GM12878 (cell line): ENCODE measurements around the gene VTA1. TPM values are rescaled to one million over a fixed set of nuclear protein-coding genes. Genes with fewer than 3 reads are reported as not detected.

ENCODE experiments used
- ATAC-seq: fragments of 200-7000 bp; cut with Tn5 transposase; 3 replicates; pipeline ENCODE4 v1.9.1; 2020; ENCODE audit warnings: mild to moderate bottlenecking, moderate library complexity
- BruUV-seq: library from RNA; stranded (reverse); fragments of 400-500 nt; replicated peaks from 2 replicates; lab custom pipeline; 2021; lab: Mats Ljungman, UMichigan
- CTCF ChIA-PET: fragments of 300-600 bp; sonication (Branson Sonifier 250); formaldehyde crosslinking; extraction: SDS; loops from one replicate; lab custom pipeline; 2021; ENCODE audit warnings: inconsistent platforms; lab: Yijun Ruan, JAX
- POLR2A ChIA-PET: fragments of 350-600 bp; formaldehyde crosslinking; extraction: SDS; loops from one replicate; lab custom pipeline; 2021; ENCODE audit warnings: inconsistent platforms; lab: Charles Lee
- RAD21 ChIA-PET: fragments of 300-600 bp; sonication (Branson Sonifier 250); formaldehyde crosslinking; loops from one replicate; lab custom pipeline; 2023; ENCODE audit warnings: antibody characterized with exemption; ENCODE audit not compliant: unreplicated experiment; lab: Charles Lee
- SMC1A ChIA-PET: fragments of 300-600 bp; sonication (Branson Sonifier 250); formaldehyde crosslinking; loops from one replicate; lab custom pipeline; 2023; ENCODE audit not compliant: unreplicated experiment, uncharacterized antibody; lab: Charles Lee
- DNase-seq: peaks from one replicate; pipeline ENCODE4 v3.0.0-alpha.2; 2011; ENCODE audit warnings: low read depth, low spot score
- FAIRE-seq: peaks from 3 replicates; lab custom pipeline; 2011; peaks lifted over from hg19 to GRCh38; lab: Jason Lieb, UNC
- H2AFZ ChIP-seq: 2 replicates; pipeline ENCODE4 v1.6.0; 2011; ENCODE audit warnings: low read depth, low read length, control low read depth; ENCODE audit not compliant: control insufficient read depth
- H3K27ac ChIP-seq: 2 replicates; pipeline ENCODE4 v1.5.1; 2011; ENCODE audit warnings: control low read depth; ENCODE audit not compliant: control insufficient read depth, insufficient read depth
- H3K27me3 ChIP-seq, 2 experiments: replicated peaks in 1 of 2; 2 replicates each; pipeline versions ENCODE4 v1.6.0 to v1.6.1; 2011; ENCODE audit warnings: low read length in 1 of 2; ENCODE audit not compliant: control insufficient read depth in 2 of 2, insufficient read depth in 2 of 2
- H3K36me3 ChIP-seq, 2 experiments: 2 replicates each; pipeline ENCODE4 v1.5.1; 2011; ENCODE audit warnings: low read length in 1 of 2; ENCODE audit not compliant: control insufficient read depth in 2 of 2, insufficient read depth in 2 of 2
- H3K4me1 ChIP-seq: 2 replicates; pipeline ENCODE4 v1.6.1; 2011; ENCODE audit warnings: mild to moderate bottlenecking, low read length, moderate library complexity, mixed read lengths; ENCODE audit not compliant: control insufficient read depth, insufficient read depth
- H3K4me2 ChIP-seq: 2 replicates; pipeline ENCODE4 v1.6.0; 2011; ENCODE audit warnings: control low read depth; ENCODE audit not compliant: control insufficient read depth, insufficient read depth
- H3K4me3 ChIP-seq: fragments of 200-600 bp; sonication (generic); 2 replicates; pipeline ENCODE4 v1.5.1; 2016
- H3K79me2 ChIP-seq: 2 replicates; pipeline ENCODE4 v1.6.0; 2011; ENCODE audit warnings: low read length; ENCODE audit not compliant: control insufficient read depth, insufficient read depth
- H3K9ac ChIP-seq: 2 replicates; pipeline ENCODE4 v1.8.0; 2011; ENCODE audit warnings: low read length, control low read depth, mixed read lengths; ENCODE audit not compliant: control insufficient read depth, insufficient read depth
- H3K9me3 ChIP-seq: replicated peaks from 3 replicates; pipeline ENCODE4 v1.5.1; 2011; ENCODE audit warnings: mild to moderate bottlenecking, low read length; ENCODE audit not compliant: control insufficient read depth, insufficient read depth
- H4K20me1 ChIP-seq: 2 replicates; pipeline ENCODE4 v1.6.0; 2011; ENCODE audit not compliant: control insufficient read depth, insufficient read depth
- BACH1 ChIP-seq: fragments of 450-650 bp; IDR thresholded peaks from 2 replicates; pipeline ENCODE4 v1.6.1; 2017; ENCODE audit warnings: mild to moderate bottlenecking, borderline replicate concordance
- BHLHE40 ChIP-seq, 2 experiments: fragments of 450-650 bp in 1 of 2; IDR thresholded peaks; 2 replicates each; pipeline ENCODE4 v1.6.1; 2011 to 2017; ENCODE audit warnings: low read depth in 2 of 2, borderline replicate concordance in 1 of 2, improper control_type of control experiment in 1 of 2, low read length in 1 of 2, mild to moderate bottlenecking in 1 of 2
- CBX3 ChIP-seq: fragments of 200-600 bp; sonication (generic); IDR thresholded peaks from 2 replicates; pipeline ENCODE4 v1.6.1; 2016; ENCODE audit warnings: low read depth, borderline replicate concordance
- MXI1 ChIP-seq: fragments of 150-350 bp; IDR thresholded peaks from 2 replicates; pipeline ENCODE4 v1.6.1; 2011; ENCODE audit warnings: low read depth, mild to moderate bottlenecking, inconsistent platforms, low read length, improper control_type of control experiment
- MYC ChIP-seq: IDR thresholded peaks from 2 replicates; pipeline ENCODE4 v1.6.1; 2011; ENCODE audit warnings: mild to moderate bottlenecking, low read length, moderate library complexity, inconsistent platforms; ENCODE audit not compliant: insufficient read depth, insufficient replicate concordance, insufficient read length, severe bottlenecking
- NFXL1 ChIP-seq: fragments of 450-650 bp; IDR thresholded peaks from 2 replicates; pipeline ENCODE4 v1.6.1; 2017; ENCODE audit warnings: antibody characterized with exemption, mild to moderate bottlenecking, borderline replicate concordance
- NFYA ChIP-seq: IDR thresholded peaks from 2 replicates; pipeline ENCODE4 v1.6.1; 2011; ENCODE audit warnings: low read depth, mild to moderate bottlenecking, low read length, improper control_type of control experiment, borderline replicate concordance
- NR2C1 ChIP-seq: fragments of 450-650 bp; IDR thresholded peaks from 2 replicates; pipeline ENCODE4 v1.6.1; 2017; ENCODE audit warnings: antibody characterized with exemption, mild to moderate bottlenecking, moderate library complexity
- POLR2A ChIP-seq: IDR thresholded peaks from 2 replicates; pipeline ENCODE4 v1.6.1; 2011; ENCODE audit warnings: low read depth, mild to moderate bottlenecking, low read length
- SUPT20H ChIP-seq: IDR thresholded peaks from 2 replicates; pipeline ENCODE4 v1.6.1; 2011; ENCODE audit warnings: low read depth, mild to moderate bottlenecking, low read length, moderate library complexity, borderline replicate concordance; ENCODE audit not compliant: control insufficient read depth
- TCF3 ChIP-seq: IDR thresholded peaks from 2 replicates; pipeline ENCODE4 v1.6.1; 2012; ENCODE audit warnings: low read depth, mild to moderate bottlenecking, low read length, borderline replicate concordance; ENCODE audit not compliant: insufficient read depth
- WGBS: methylation state at CpG from one replicate; pipeline ENCODE4 v1.1.6; 2016; ENCODE audit warnings: low lambda C conversion rate; ENCODE audit not compliant: insufficient replicate concordance, insufficient coverage; ENCODE audit errors: missing lambda C conversion rate; 5-methylcytosine and 5-hydroxymethylcytosine counted together
- in situ Hi-C: fragments of 300-500 bp; cut with MboI; formaldehyde crosslinking; loops from 9 replicates; pipeline ENCODE4 v1.14.3; 2018; ENCODE audit warnings: mixed read lengths
- intact Hi-C: fragments of 100-400 bp; cut with micrococcal nuclease; formaldehyde crosslinking; loops from one replicate; pipeline ENCODE4 v1.14.2; 2022; ENCODE audit not compliant: unreplicated experiment
- polyA plus RNA-seq, 11 experiments: library from polyadenylated mRNA; depleted of rRNA in 4 of 11; unstranded in 6 of 11; stranded (reverse) in 5 of 11; fragments of >200 nt; fragmentation: Nextera tagmentation in 4 of 11; fragmentation: Illumina TruSeq in 1 of 11; extraction: Ambion mirVana in 4 of 11; extraction: Trizol in 1 of 11; gene quantifications; 1 replicate in 1 of 11; 2 replicates in 10 of 11; pipeline versions ENCODE4 v1.2.1 to v1.2.3, GENCODE V29; 2011 to 2016; ENCODE audit warnings: inconsistent platforms in 2 of 11, missing spikeins in 2 of 11, low read depth in 1 of 11
- total RNA-seq, 4 experiments: library from RNA; depleted of rRNA in 3 of 4; stranded (reverse); fragments of >200 nt in 3 of 4; fragmentation: Illumina TruSeq in 1 of 4; extraction: Trizol in 1 of 4; gene quantifications; 2 replicates each; pipeline versions ENCODE4 v1.2.1 to v1.2.3, GENCODE V29; 2013 to 2021
- TF ChIP-seq, protein P1 (sequence below): IDR thresholded peaks from 2 replicates; pipeline ENCODE4 v1.6.1; 2012; ENCODE audit warnings: low read depth, low read length, improper control_type of control experiment
- TF ChIP-seq, protein P2 (sequence below): fragments of 450-650 bp; IDR thresholded peaks from 2 replicates; pipeline ENCODE4 v1.6.1; 2017; ENCODE audit warnings: low read depth, mild to moderate bottlenecking, moderate library complexity
- TF ChIP-seq, protein P3 (sequence below): fragments of 450-650 bp; conservative IDR thresholded peaks from 2 replicates; pipeline ENCODE4 v1.6.1; 2017; ENCODE audit warnings: mild to moderate bottlenecking, moderate library complexity
- TF ChIP-seq, protein P4 (sequence below): fragments of 450-650 bp; IDR thresholded peaks from 2 replicates; pipeline ENCODE4 v1.6.1; 2017; ENCODE audit warnings: mild to moderate bottlenecking

VTA1 gene
- total and polyA plus RNA-seq, 10 of the 15 experiments (the other 5 are each of a cell fraction or from before 2014, with no cell fraction given), result 48.3 to 126 (median 90.7) TPM

DNA sequence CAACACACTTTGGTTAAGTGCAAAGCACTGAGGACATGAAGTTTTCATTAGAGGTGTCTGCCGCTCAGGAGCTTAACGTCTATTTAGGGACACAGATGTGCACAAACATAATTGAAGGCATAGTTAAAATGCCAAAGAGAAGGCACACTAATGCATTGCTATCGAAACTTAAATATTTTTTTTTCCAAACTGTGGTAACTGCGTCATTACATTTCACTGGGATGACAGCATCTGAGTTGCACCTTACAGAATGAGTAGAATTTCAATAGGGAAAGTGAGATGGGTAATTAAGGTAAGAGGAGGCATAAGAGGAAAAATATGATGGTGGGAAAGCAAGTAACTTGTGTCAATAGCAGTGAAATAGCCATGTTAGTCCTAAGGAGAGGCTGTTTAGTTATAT is 79.7 kb downstream of the VTA1 start:
- Histone ChIP-seq H3K27ac (no peak overlapping the region), H3K4me2 (no peak overlapping the region), H3K27me3 (no peaks in the 10 kb centered on the region), H2AFZ (no peak overlapping the region), H3K9ac (no peak overlapping the region), H3K4me1 (no peaks in the 10 kb centered on the region), H3K9me3 (no peaks in the 10 kb centered on the region), H3K4me3 (no peak overlapping the region), H4K20me1 (no peaks in the 10 kb centered on the region), H3K79me2 (no peaks in the 10 kb centered on the region), H3K36me3 (no peaks in the 10 kb centered on the region)
- FAIRE-seq (no peak), ATAC-seq (no peak), DNase-seq (no peak)
- ChIA-PET RAD21 (no interaction called here), SMC1A (no interaction called here), CTCF (interaction anchor here (1.0 to 1.1 kb wide), 2 partner anchors 80 to 248 kb away, joined by 3 read pairs; partner anchors contain the start of gene NMBR), POLR2A (no interaction called here)
- no TSS peak for BruUV-seq
- in situ Hi-C loops, result no loop called here
- WGBS, result 60% methylated on average over 4 of the region's 4 CpGs
- intact Hi-C loops, result no loop called here
- TF ChIP-seq NFYA (no peak), POLR2A (no peak), BACH1 (no peak), BHLHE40 (IDR thresholded peaks at IDR 0.05; ENCODE audit: borderline replicate concordance in 1 of 2, low read depth in 2 of 2, low read length in 1 of 2) (no peak), MXI1 (no peak), NR2C1 (no peak), NFXL1 (no peak), TCF3 (no peak), CBX3 (no peak), SUPT20H (no peak), MYC (no peak)
- TF ChIP-seq, protein P1, sequence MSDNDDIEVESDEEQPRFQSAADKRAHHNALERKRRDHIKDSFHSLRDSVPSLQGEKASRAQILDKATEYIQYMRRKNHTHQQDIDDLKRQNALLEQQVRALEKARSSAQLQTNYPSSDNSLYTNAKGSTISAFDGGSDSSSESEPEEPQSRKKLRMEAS, result no peak
- TF ChIP-seq, protein P2, sequence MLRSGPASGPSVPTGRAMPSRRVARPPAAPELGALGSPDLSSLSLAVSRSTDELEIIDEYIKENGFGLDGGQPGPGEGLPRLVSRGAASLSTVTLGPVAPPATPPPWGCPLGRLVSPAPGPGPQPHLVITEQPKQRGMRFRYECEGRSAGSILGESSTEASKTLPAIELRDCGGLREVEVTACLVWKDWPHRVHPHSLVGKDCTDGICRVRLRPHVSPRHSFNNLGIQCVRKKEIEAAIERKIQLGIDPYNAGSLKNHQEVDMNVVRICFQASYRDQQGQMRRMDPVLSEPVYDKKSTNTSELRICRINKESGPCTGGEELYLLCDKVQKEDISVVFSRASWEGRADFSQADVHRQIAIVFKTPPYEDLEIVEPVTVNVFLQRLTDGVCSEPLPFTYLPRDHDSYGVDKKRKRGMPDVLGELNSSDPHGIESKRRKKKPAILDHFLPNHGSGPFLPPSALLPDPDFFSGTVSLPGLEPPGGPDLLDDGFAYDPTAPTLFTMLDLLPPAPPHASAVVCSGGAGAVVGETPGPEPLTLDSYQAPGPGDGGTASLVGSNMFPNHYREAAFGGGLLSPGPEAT, result no peak
- TF ChIP-seq, protein P3, sequence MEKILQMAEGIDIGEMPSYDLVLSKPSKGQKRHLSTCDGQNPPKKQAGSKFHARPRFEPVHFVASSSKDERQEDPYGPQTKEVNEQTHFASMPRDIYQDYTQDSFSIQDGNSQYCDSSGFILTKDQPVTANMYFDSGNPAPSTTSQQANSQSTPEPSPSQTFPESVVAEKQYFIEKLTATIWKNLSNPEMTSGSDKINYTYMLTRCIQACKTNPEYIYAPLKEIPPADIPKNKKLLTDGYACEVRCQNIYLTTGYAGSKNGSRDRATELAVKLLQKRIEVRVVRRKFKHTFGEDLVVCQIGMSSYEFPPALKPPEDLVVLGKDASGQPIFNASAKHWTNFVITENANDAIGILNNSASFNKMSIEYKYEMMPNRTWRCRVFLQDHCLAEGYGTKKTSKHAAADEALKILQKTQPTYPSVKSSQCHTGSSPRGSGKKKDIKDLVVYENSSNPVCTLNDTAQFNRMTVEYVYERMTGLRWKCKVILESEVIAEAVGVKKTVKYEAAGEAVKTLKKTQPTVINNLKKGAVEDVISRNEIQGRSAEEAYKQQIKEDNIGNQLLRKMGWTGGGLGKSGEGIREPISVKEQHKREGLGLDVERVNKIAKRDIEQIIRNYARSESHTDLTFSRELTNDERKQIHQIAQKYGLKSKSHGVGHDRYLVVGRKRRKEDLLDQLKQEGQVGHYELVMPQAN, result no peak
- TF ChIP-seq, protein P4, sequence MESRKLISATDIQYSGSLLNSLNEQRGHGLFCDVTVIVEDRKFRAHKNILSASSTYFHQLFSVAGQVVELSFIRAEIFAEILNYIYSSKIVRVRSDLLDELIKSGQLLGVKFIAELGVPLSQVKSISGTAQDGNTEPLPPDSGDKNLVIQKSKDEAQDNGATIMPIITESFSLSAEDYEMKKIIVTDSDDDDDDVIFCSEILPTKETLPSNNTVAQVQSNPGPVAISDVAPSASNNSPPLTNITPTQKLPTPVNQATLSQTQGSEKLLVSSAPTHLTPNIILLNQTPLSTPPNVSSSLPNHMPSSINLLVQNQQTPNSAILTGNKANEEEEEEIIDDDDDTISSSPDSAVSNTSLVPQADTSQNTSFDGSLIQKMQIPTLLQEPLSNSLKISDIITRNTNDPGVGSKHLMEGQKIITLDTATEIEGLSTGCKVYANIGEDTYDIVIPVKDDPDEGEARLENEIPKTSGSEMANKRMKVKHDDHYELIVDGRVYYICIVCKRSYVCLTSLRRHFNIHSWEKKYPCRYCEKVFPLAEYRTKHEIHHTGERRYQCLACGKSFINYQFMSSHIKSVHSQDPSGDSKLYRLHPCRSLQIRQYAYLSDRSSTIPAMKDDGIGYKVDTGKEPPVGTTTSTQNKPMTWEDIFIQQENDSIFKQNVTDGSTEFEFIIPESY, result no peak
